HG02759 (cell line): ENCODE results near the gene LILRA6.
"Not testable (repeated sequence)": the region's sequence is repeated elsewhere in the genome, so short reads cannot be mapped to it uniquely, and the experiment has no call there.

ENCODE experiments used
- ATAC-seq: cut with Tn5 transposase; IDR thresholded peaks from one replicate; pipeline ENCODE4 v1.9.1; 2021; ENCODE audit warnings: mild to moderate bottlenecking, moderate library complexity; ENCODE audit not compliant: unreplicated experiment

LILRA6 gene

GRCh38 chr19:54268936-54269335, 26.3 kb upstream of the LILRA6 start:
- no peak for ATAC-seq

GRCh38 chr19:54266133-54266532, 23.5 kb upstream of the LILRA6 start:
- no peak for ATAC-seq

GRCh38 chr19:54262470-54262869, 19.9 kb upstream of the LILRA6 start:
- ATAC-seq: no peak

GRCh38 chr19:54262066-54262465, 19.5 kb upstream of the LILRA6 start:
- ATAC-seq: no peak

GRCh38 chr19:54257116-54257480, 14.5 kb upstream of the LILRA6 start, which contains the start of gene LILRB5:
Gene LILRB5, minus strand, starts transcription at chr19:54257273. Its CDS starts 80 bp downstream, at chr19:54257193.
- ATAC-seq: no peak

- no peak for ATAC-seq
Measured at GRCh38 chr19:54256250-54257115, 13.9 kb upstream of the LILRA6 start.

GRCh38 chr19:54255105-54255775, 12.7 kb upstream of the LILRA6 start:
- ATAC-seq: no peak

GRCh38 chr19:54254195-54254906, 11.8 kb upstream of the LILRA6 start:
- no peak for ATAC-seq

- no peak for ATAC-seq
Measured at GRCh38 chr19:54253331-54254194, 11.0 kb upstream of the LILRA6 start.

- ATAC-seq: no peak
Measured at GRCh38 chr19:54252845-54253244, 10.3 kb upstream of the LILRA6 start.

- no peak for ATAC-seq
Measured at GRCh38 chr19:54252243-54252642, 9.7 kb upstream of the LILRA6 start.

- no peak for ATAC-seq
Measured at GRCh38 chr19:54248016-54248601, 5.5 kb upstream of the LILRA6 start.

- ATAC-seq: no peak
Measured at GRCh38 chr19:54247106-54247930, 4.7 kb upstream of the LILRA6 start.

GRCh38 chr19:54245936-54246335, 3.3 kb upstream of the LILRA6 start:
- ATAC-seq: no peak

GRCh38 chr19:54243809-54244208, 1.2 kb upstream of the LILRA6 start:
- not testable (repeated sequence) for ATAC-seq

- ATAC-seq: not testable (repeated sequence)
Measured at GRCh38 chr19:54242234-54242633, 356 bp downstream of the LILRA6 start.

GRCh38 chr19:54240372-54241336, 1.9 kb downstream of the LILRA6 start:
- not testable (repeated sequence) for ATAC-seq
